Ishikawa (cell line): ENCODE measurements around the gene TIMM44.

Experiments
- CEBPB ChIP-seq: IDR thresholded peaks from 2 replicates; pipeline ENCODE4 v1.6.1; 2012
- CREB1 ChIP-seq: IDR thresholded peaks from 2 replicates; pipeline ENCODE4 v1.6.1; 2012; ENCODE audit warnings: low read depth
- EGR1 ChIP-seq: IDR thresholded peaks from 2 replicates; pipeline ENCODE4 v1.6.1; 2012
- EP300 ChIP-seq: IDR thresholded peaks from 2 replicates; pipeline ENCODE4 v1.6.1; 2012; ENCODE audit warnings: borderline replicate concordance
- FOXM1 ChIP-seq: IDR thresholded peaks from 2 replicates; pipeline ENCODE4 v1.6.1; 2012; ENCODE audit warnings: low read depth, borderline replicate concordance
- MAX ChIP-seq: IDR thresholded peaks from 2 replicates; pipeline ENCODE4 v1.6.1; 2012
- NFIC ChIP-seq: IDR thresholded peaks from 2 replicates; pipeline ENCODE4 v1.6.1; 2012
- RAD21 ChIP-seq: IDR thresholded peaks from 2 replicates; pipeline ENCODE4 v1.6.1; 2012; ENCODE audit warnings: low read depth
- REST ChIP-seq: IDR thresholded peaks from 2 replicates; pipeline ENCODE4 v1.6.1; 2012; ENCODE audit warnings: low read depth, mild to moderate bottlenecking
- TAF1 ChIP-seq: IDR thresholded peaks from 2 replicates; pipeline ENCODE4 v1.6.1; 2012; ENCODE audit warnings: low read depth, mild to moderate bottlenecking
- TCF12 ChIP-seq: IDR thresholded peaks from 2 replicates; pipeline ENCODE4 v1.6.1; 2012; ENCODE audit warnings: low read depth
- TEAD4 ChIP-seq: IDR thresholded peaks from 2 replicates; pipeline ENCODE4 v1.6.1; 2012
- USF1 ChIP-seq: IDR thresholded peaks from 2 replicates; pipeline ENCODE4 v1.6.1; 2012
- YY1 ChIP-seq: IDR thresholded peaks from 2 replicates; pipeline ENCODE4 v1.6.1; 2012; ENCODE audit warnings: low read depth
- ZBTB7A ChIP-seq: IDR thresholded peaks from 2 replicates; pipeline ENCODE4 v1.6.1; 2012; ENCODE audit warnings: low read depth

TIMM44 gene

GRCh38 chr19:7943444-7944176 is at the start of gene TIMM44:
TSS of gene TIMM44 (minus strand) at chr19:7943666. CDS start at chr19:7943651, 15 bp downstream.
- TF ChIP-seq EP300 (no peak), YY1 (peak; percentile 97), USF1 (peak; percentile 79), FOXM1 (no peak), RAD21 (no peak), REST (peak; percentile 44), CREB1 (peak; percentile 85), CEBPB (peak; percentile 95), MAX (peak; percentile 97), ZBTB7A (peak; percentile 80; the same call in 1 of the 2 replicates), NFIC (peak; percentile 16), TAF1 (peak; percentile 99), TCF12 (peak; percentile 67; the same call in 1 of the 2 replicates), EGR1 (no peak), TEAD4 (no peak; the same call in none of the 2 replicates)

- TF ChIP-seq MAX = peak; percentile 16; the same call in 1 of the 2 replicates
- no peak for TF ChIP-seq REST
Measured at GRCh38 chr19:7992575-7992974, 49.1 kb upstream of the TIMM44 start.

- 0 out of 2 replicates have a peak, but pooled peaks have one; percentile 15 for TF ChIP-seq NFIC
- no peak for TF ChIP-seq FOXM1
- peak; percentile 96 for TF ChIP-seq TEAD4
Measured at GRCh38 chr19:7989071-7989575, 45.7 kb upstream of the TIMM44 start.

- TF ChIP-seq MAX (0 out of 2 replicates have a peak, but pooled peaks have one; percentile 50), EGR1 (no peak)
Measured at GRCh38 chr19:7988307-7988706, 44.8 kb upstream of the TIMM44 start.

GRCh38 chr19:7987114-7987768 is 43.8 kb upstream of the TIMM44 start:
- no peak for TF ChIP-seq RAD21
- no peak for TF ChIP-seq TCF12
- no peak for TF ChIP-seq FOXM1
- TF ChIP-seq YY1 = no peak

- TF ChIP-seq FOXM1 = no peak
Measured at GRCh38 chr19:7986321-7987113, 43.1 kb upstream of the TIMM44 start.
